Measurements from ENCODE around the gene NPIPB2.
"Not testable (repeated sequence)": the region's sequence is repeated elsewhere in the genome, so short reads cannot be mapped to it uniquely, and the experiment has no call there.

Gene NPIPB2

DNA sequence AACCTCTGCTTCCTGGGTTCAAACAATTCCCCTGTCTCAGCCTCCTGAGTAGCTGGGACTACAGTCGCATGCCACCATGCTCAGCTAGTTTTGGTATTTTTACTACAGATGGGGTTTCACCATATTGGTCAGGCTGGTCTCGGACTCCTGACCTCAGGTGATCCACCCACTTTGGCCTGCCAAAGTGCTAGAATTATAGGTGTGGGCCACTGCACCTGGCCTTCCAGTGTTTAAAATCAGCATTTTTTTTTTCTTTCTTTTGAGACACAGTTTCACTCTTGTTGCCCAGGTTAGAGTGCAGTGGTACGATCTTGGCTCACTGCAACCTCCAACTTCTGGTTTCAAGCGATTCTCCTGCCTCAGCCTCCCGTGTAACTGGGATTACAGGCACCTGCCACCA, 28.4 kb upstream of the NPIPB2 start:
- H3K9ac ChIP-seq (ENCODE audit: low read length): not testable (repeated sequence)
- 94% methylated on average over 5 of the region's 5 CpGs for WGBS

DNA sequence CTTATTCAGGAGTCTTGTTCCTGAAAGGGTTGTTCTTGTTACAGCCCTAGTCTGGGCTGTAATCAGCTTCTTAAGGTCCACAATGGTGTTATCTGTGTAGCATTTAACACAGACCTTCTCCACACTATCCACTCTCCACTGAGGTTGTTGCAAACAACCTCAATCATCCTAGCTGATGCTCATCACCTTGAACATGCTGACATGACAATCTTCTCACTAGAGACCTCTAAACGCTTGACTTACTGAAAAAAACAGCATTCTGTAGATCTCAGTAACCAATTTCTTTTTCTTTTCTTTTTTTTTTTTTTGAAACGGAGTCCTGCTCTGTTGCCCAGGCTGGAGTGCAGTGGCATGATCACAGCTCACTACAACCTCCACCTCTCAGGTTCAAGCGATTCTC, 26.7 kb upstream of the NPIPB2 start:
- no peak overlapping the region for H2BK5ac ChIP-seq (ENCODE audit: low read depth, low read length, poor library complexity, severe bottlenecking)
- no peak overlapping the region for H4K8ac ChIP-seq (ENCODE audit: low read length)
- no peak for DNase-seq
- peaks cover 0 to under 1% of the 10 kb centered on the region in 2 experiments for H3K36me3 ChIP-seq (ENCODE audit: control insufficient read depth in 1 of 2, insufficient read depth in 2 of 2, low read depth in 1 of 2, low read length in 2 of 2)
- H3K4me1 ChIP-seq (ENCODE audit: control insufficient read depth, insufficient read depth, low read depth, low read length): peaks cover 1% of the 10 kb centered on the region
- no peak overlapping the region for H2AK5ac ChIP-seq (ENCODE audit: low read length, severe bottlenecking)
- H3K14ac ChIP-seq (ENCODE audit: low read length in 2 of 2): no peak overlapping the region
- no peak overlapping the region for H3K9ac ChIP-seq (ENCODE audit: low read length)
- no peak overlapping the region for H2BK15ac ChIP-seq (ENCODE audit: low read depth, poor library complexity, severe bottlenecking)
- 78% methylated on average over 2 of the region's 3 CpGs for WGBS
- no peak overlapping the region for H3K4me3 ChIP-seq (ENCODE audit: insufficient read depth in 1 of 2, low read depth in 1 of 2, low read length in 2 of 2)
- H3K79me1 ChIP-seq (replicated peaks; ENCODE audit: low read length, poor library complexity, severe bottlenecking): no peaks in the 10 kb centered on the region
- H3K4ac ChIP-seq (ENCODE audit: low read depth in 1 of 2, low read length in 2 of 2): no peak overlapping the region
- no peak overlapping the region for H3K27ac ChIP-seq (ENCODE audit: low read length, poor library complexity, severe bottlenecking)
- H3K18ac ChIP-seq (ENCODE audit: low read depth in 1 of 2, low read length in 2 of 2): no peak overlapping the region
- no peaks in the 10 kb centered on the region for H3K9me3 ChIP-seq (ENCODE audit: control insufficient read depth, low read length)
- no peak overlapping the region for H3K4me2 ChIP-seq (ENCODE audit: low read length, poor library complexity, severe bottlenecking)
- H4K91ac ChIP-seq (ENCODE audit: low read length): no peak overlapping the region
- no peak overlapping the region for H2BK12ac ChIP-seq (ENCODE audit: low read length in 2 of 2)
- H3K27me3 ChIP-seq (ENCODE audit: control insufficient read depth in 1 of 2, insufficient read depth in 1 of 2, low read length in 2 of 2): peaks cover 0 to 5% of the 10 kb centered on the region in 2 experiments
- H2BK120ac ChIP-seq (ENCODE audit: low read depth, low read length): no peak overlapping the region
- H2AFZ ChIP-seq (ENCODE audit: low read depth, low read length): no peak overlapping the region
- H3K23ac ChIP-seq (ENCODE audit: low read length in 2 of 2): no peak overlapping the region

More for the DNA sequence above, 28.4 kb upstream of the NPIPB2 start:
- DNase-seq; H3K27me3 ChIP-seq (ENCODE audit: control insufficient read depth in 1 of 2, insufficient read depth in 1 of 2, low read length in 2 of 2); H2BK12ac ChIP-seq (ENCODE audit: low read length in 2 of 2); H3K9me3 ChIP-seq (ENCODE audit: control insufficient read depth, low read length); H3K18ac ChIP-seq (ENCODE audit: low read depth in 1 of 2, low read length in 2 of 2); H4K91ac ChIP-seq (ENCODE audit: low read length); H2AK5ac ChIP-seq (ENCODE audit: low read length, severe bottlenecking); H3K79me1 ChIP-seq (replicated peaks; ENCODE audit: low read length, poor library complexity, severe bottlenecking); H2BK15ac ChIP-seq (ENCODE audit: low read depth, poor library complexity, severe bottlenecking); H3K4me2 ChIP-seq (ENCODE audit: low read length, poor library complexity, severe bottlenecking); H4K8ac ChIP-seq (ENCODE audit: low read length); H3K36me3 ChIP-seq (ENCODE audit: control insufficient read depth in 1 of 2, insufficient read depth in 2 of 2, low read depth in 1 of 2, low read length in 2 of 2); H2AFZ ChIP-seq (ENCODE audit: low read depth, low read length); H3K4ac ChIP-seq (ENCODE audit: low read depth in 1 of 2, low read length in 2 of 2); H3K14ac ChIP-seq (ENCODE audit: low read length in 2 of 2); H3K23ac ChIP-seq (ENCODE audit: low read length in 2 of 2); H2BK5ac ChIP-seq (ENCODE audit: low read depth, low read length, poor library complexity, severe bottlenecking); H2BK120ac ChIP-seq (ENCODE audit: low read depth, low read length); H3K4me3 ChIP-seq (ENCODE audit: insufficient read depth in 1 of 2, low read depth in 1 of 2, low read length in 2 of 2); H3K4me1 ChIP-seq (ENCODE audit: control insufficient read depth, insufficient read depth, low read depth, low read length); H3K27ac ChIP-seq (ENCODE audit: low read length, poor library complexity, severe bottlenecking): not testable (repeated sequence)

DNA sequence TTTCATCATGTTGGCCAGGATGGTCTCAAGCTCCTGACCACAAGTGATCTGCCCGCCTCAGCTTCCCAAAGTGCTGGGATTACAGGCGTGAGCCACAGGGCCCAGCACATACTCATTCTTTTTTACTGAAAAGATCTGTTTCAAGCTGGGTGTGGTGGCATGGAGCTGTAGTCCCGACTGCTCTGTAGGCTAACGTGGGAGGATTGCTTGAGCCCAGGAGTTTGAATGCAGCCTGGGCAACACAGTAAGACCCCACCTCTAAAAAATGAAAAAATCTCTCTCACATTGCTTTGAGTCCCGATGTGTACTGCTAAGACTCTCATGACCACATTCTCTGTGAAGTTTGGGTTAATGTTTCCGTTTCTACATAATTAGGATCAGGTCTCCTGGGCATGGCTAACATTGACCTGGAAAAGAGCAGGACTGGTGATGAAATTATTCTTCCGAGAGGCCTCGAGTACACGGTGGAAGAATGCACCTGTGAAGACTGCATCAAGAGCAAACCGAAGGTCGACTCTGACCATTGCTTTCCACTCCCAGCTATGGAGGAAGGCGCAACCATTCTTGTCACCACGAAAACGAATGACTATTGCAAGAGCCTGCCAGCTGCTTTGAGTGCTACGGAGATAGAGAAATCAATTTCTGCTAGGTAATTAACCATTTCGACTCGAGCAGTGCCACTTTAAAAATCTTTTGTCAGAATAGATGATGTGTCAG, 25.5 kb upstream of the NPIPB2 start:
- Histone ChIP-seq H3K4ac (ENCODE audit: low read depth in 1 of 2, low read length in 2 of 2) (no peak overlapping the region), H2BK120ac (ENCODE audit: low read depth, low read length) (no peak overlapping the region), H3K4me2 (ENCODE audit: low read length, poor library complexity, severe bottlenecking) (no peak overlapping the region), H4K8ac (ENCODE audit: low read length) (no peak overlapping the region), H3K9me3 (ENCODE audit: control insufficient read depth, low read length) (no peaks in the 10 kb centered on the region), H3K23ac (ENCODE audit: low read length in 2 of 2) (no peak overlapping the region), H2AFZ (ENCODE audit: low read depth, low read length) (no peak overlapping the region), H2BK12ac (ENCODE audit: low read length in 2 of 2) (no peak overlapping the region), H3K27me3 (ENCODE audit: control insufficient read depth in 1 of 2, insufficient read depth in 1 of 2, low read length in 2 of 2) (peaks cover 0 to 5% of the 10 kb centered on the region in 2 experiments), H2BK15ac (ENCODE audit: low read depth, poor library complexity, severe bottlenecking) (no peak overlapping the region), H3K36me3 (ENCODE audit: control insufficient read depth in 1 of 2, insufficient read depth in 2 of 2, low read depth in 1 of 2, low read length in 2 of 2) (no peaks in the 10 kb centered on the region), H2BK5ac (ENCODE audit: low read depth, low read length, poor library complexity, severe bottlenecking) (no peak overlapping the region), H3K14ac (ENCODE audit: low read length in 2 of 2) (no peak overlapping the region), H3K4me3 (ENCODE audit: insufficient read depth in 1 of 2, low read depth in 1 of 2, low read length in 2 of 2) (no peak overlapping the region), H3K79me1 (replicated peaks; ENCODE audit: low read length, poor library complexity, severe bottlenecking) (no peaks in the 10 kb centered on the region), H3K9ac (ENCODE audit: low read length) (no peak overlapping the region), H3K18ac (ENCODE audit: low read depth in 1 of 2, low read length in 2 of 2) (no peak overlapping the region), H3K27ac (ENCODE audit: low read length, poor library complexity, severe bottlenecking) (no peak overlapping the region), H3K4me1 (ENCODE audit: control insufficient read depth, insufficient read depth, low read depth, low read length) (peaks cover 1% of the 10 kb centered on the region), H4K91ac (ENCODE audit: low read length) (no peak overlapping the region), H2AK5ac (ENCODE audit: low read length, severe bottlenecking) (no peak overlapping the region)
- WGBS: 86% methylated on average over 17 of the region's 17 CpGs
- no peak for DNase-seq

- H2BK120ac ChIP-seq (ENCODE audit: low read depth, low read length): no peak overlapping the region
- no peak overlapping the region for H3K4me3 ChIP-seq (ENCODE audit: insufficient read depth in 1 of 2, low read depth in 1 of 2, low read length in 2 of 2)
- H3K27ac ChIP-seq (ENCODE audit: low read length, poor library complexity, severe bottlenecking): no peak overlapping the region
- H2AK5ac ChIP-seq (ENCODE audit: low read length, severe bottlenecking): no peak overlapping the region
- H2BK12ac ChIP-seq (ENCODE audit: low read length in 2 of 2): no peak overlapping the region
- WGBS: 90% methylated on average over 4 of the region's 7 CpGs
- no peak overlapping the region for H3K4ac ChIP-seq (ENCODE audit: low read depth in 1 of 2, low read length in 2 of 2)
- H2BK15ac ChIP-seq (ENCODE audit: low read depth, poor library complexity, severe bottlenecking): no peak overlapping the region
- no peak overlapping the region for H3K9ac ChIP-seq (ENCODE audit: low read length)
- H3K4me1 ChIP-seq (ENCODE audit: control insufficient read depth, insufficient read depth, low read depth, low read length): no peaks in the 10 kb centered on the region
- no peak overlapping the region for H2BK5ac ChIP-seq (ENCODE audit: low read depth, low read length, poor library complexity, severe bottlenecking)
- H2AFZ ChIP-seq (ENCODE audit: low read depth, low read length): no peak overlapping the region
- no peaks in the 10 kb centered on the region for H3K9me3 ChIP-seq (ENCODE audit: control insufficient read depth, low read length)
- no peaks in the 10 kb centered on the region for H3K79me1 ChIP-seq (replicated peaks; ENCODE audit: low read length, poor library complexity, severe bottlenecking)
- peaks cover 0 to 5% of the 10 kb centered on the region in 2 experiments for H3K27me3 ChIP-seq (ENCODE audit: control insufficient read depth in 1 of 2, insufficient read depth in 1 of 2, low read length in 2 of 2)
- no peak overlapping the region for H4K8ac ChIP-seq (ENCODE audit: low read length)
- no peak overlapping the region for H3K4me2 ChIP-seq (ENCODE audit: low read length, poor library complexity, severe bottlenecking)
- H4K91ac ChIP-seq (ENCODE audit: low read length): no peak overlapping the region
- no peak for DNase-seq
- H3K18ac ChIP-seq (ENCODE audit: low read depth in 1 of 2, low read length in 2 of 2): no peak overlapping the region
- H3K36me3 ChIP-seq (ENCODE audit: control insufficient read depth in 1 of 2, insufficient read depth in 2 of 2, low read depth in 1 of 2, low read length in 2 of 2): no peaks in the 10 kb centered on the region
- no peak overlapping the region for H3K23ac ChIP-seq (ENCODE audit: low read length in 2 of 2)
- no peak overlapping the region for H3K14ac ChIP-seq (ENCODE audit: low read length in 2 of 2)
Observed at GRCh38 chr16:11966173-11966572, 24.3 kb upstream of the NPIPB2 start.

Data from mesenchymal stem cell (in vitro differentiated cells and primary cell).